GM20431 (cell line): Measurements from ENCODE around the gene ZNF830.
"Not testable (repeated sequence)": the region's sequence is repeated elsewhere in the genome, so short reads cannot be mapped to it uniquely, and the experiment has no call there.

Experiments used
- in situ Hi-C: fragments of 300-500 bp; cut with MseI, MboI; formaldehyde crosslinking; loops from one replicate; pipeline ENCODE4 v1.15.0; 2020; ENCODE audit warnings: low sequenced_read_pairs; ENCODE audit not compliant: unreplicated experiment

Gene ZNF830

DNA sequence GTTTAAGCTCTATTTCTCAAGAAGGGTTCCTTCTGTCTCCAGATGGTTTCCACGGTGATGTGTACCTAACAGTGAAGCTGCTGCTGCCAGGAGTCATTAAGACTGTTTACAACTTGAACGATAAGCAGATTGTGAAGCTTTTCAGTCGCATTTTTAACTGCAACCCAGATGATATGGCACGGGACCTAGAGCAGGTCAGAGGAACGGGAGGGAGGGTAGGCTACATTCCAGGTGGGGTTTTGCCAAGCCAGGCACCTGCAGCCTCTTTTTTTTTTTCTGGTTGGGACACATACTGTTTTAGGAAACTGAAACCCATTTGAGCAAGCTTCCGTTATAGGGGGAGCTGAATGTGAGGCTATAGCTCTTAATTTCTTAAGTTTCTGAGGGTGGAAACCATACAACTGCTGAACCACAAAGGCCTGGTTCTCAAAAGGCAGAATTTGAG, 29.6 kb downstream of the ZNF830 start:
- in situ Hi-C loops = no loop called here

DNA sequence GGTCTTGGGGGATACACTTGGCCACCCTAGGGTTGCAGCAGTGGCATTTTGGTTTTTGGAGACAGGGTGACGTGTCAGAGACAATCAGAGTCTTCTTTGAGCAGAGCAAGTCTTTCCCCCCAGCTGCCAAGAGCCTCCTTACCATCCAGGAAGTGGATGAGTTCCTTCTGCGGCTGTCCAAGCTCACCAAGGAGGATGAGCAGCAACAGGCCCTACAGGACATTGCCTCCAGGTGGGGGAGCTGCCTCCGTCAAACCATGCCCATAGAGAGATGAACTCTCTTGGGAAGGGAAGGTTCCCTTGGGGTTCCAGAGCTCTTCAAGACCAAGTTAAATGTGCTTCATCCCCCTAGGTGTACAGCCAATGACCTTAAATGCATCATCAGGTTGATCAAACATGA, 30.3 kb downstream of the ZNF830 start:
- in situ Hi-C loops = no loop called here

GRCh38 chr17:34993031-34993430, 31.7 kb downstream of the ZNF830 start:
- in situ Hi-C loops = no loop called here

- in situ Hi-C loops = loop anchor here (5.0 kb wide), 1 partner anchor 126 kb away; the partner anchor contains the start of gene FNDC8
Observed at GRCh38 chr17:34996422-34997285, 35.3 kb downstream of the ZNF830 start.

DNA sequence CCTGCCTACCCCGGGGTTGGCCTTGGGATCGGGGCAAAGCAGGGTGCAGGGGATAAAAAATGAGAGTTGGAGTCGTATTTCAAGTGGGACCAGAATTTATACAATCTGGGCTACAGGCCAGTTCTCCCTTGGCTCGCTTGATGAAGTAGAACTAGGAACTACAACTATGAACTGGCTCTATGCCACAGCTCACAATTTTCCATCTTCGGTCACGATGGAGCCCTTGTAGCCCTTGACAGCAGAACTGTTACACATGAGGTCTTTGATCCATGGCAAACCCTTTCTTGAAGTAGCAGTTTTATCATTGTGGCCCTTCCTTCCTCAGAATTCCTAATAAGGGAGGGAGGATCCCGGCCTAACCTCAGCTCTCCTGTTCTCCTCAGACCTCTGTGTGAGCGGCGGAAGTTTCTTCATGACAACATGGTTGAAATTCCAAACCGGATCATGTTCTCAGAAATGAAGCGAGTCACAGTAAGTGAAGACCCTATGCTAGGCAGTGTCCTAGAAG, 36.1 kb downstream of the ZNF830 start:
- in situ Hi-C loops = loop anchor here (5.0 kb wide), 1 partner anchor 125 kb away; the partner anchor contains the start of gene FNDC8

GRCh38 chr17:34998205-34998604, 36.9 kb downstream of the ZNF830 start:
- in situ Hi-C loops = loop anchor here (5.0 kb wide), 1 partner anchor 124 kb away; the partner anchor contains the start of gene FNDC8

GRCh38 chr17:34999456-34999855, 38.1 kb downstream of the ZNF830 start:
- in situ Hi-C loops = loop anchor here (5.0 kb wide), 1 partner anchor 123 kb away; the partner anchor contains the start of gene FNDC8

DNA sequence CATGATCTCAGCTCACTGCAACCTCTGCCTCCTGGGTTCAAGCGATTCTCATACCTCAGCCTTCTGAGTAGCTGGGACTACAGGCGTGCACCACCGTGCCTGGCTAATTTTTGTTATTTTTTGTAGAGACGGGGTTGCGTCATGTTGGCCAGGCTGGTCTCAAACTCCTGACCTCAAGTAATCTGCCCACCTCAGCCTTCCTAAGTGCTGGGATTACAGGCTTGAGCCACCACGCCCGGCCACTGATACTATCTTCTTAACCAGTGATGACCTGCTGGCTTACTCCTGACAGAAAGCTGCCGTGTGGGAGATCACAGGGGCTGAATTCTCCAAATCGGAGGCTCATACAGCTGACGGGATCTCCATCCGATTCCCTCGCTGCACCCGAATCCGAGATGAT, 39.6 kb downstream of the ZNF830 start:
- in situ Hi-C loops = not testable (repeated sequence)

DNA sequence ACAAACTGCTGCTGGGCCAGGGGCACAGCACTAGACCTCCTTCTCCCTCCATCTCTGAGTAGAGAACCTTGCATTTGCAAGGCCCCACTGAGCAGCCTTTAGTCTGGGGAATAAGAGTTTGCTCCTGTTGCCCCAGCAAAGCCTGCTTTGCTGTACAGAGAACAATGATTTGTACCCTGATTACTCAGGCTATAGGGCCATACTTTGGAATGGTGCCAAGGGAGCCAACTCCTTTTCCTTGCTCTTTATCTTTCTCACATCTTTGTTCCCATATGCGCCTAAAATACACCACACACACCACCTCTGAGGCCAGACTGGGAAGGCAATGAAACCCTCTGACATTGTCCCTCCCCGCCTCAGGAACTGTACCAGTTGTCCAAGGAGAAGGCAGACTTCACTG, 40.2 kb downstream of the ZNF830 start:
- in situ Hi-C loops = no loop called here

DNA sequence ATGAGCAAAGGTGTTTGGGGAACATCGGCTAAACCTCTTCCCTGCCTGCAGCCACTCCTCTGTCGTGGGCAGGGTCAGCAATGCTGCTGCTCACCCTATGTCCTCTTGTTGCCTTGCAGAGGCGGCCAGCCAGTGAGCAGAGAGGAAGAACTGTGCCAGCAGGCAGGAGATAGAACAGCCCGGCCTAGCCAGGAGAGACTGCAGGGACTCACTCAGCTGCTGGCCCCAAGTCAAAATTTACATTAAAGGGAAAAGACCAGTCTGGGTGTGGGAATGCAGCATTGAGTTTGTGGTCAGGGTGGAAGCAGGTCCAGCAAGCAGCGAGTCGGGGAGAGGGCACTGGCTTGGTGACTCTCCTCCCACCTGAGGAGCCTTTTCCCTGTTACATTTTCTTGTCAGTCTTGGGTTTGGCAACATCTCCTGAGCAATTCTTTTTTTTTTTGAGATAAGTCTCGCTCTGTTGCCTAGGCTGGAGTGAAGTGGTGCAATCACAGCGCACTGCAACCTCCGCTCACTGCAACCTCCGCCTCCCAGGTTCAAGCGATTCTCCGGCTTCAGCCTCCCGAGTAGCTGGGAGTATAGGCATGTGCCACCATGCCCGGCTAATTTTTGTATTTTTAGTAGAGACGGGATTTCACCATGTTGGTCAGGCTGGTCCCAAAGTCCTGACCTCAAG, 41.7 kb downstream of the ZNF830 start:
- in situ Hi-C loops = no loop called here

- in situ Hi-C loops = no loop called here
Observed at GRCh38 chr17:35003778-35004177, 42.4 kb downstream of the ZNF830 start.

GRCh38 chr17:35006345-35006744, 45.0 kb downstream of the ZNF830 start:
- in situ Hi-C loops = no loop called here

- in situ Hi-C loops = no loop called here
Observed at GRCh38 chr17:35006961-35007360, 45.6 kb downstream of the ZNF830 start.

DNA sequence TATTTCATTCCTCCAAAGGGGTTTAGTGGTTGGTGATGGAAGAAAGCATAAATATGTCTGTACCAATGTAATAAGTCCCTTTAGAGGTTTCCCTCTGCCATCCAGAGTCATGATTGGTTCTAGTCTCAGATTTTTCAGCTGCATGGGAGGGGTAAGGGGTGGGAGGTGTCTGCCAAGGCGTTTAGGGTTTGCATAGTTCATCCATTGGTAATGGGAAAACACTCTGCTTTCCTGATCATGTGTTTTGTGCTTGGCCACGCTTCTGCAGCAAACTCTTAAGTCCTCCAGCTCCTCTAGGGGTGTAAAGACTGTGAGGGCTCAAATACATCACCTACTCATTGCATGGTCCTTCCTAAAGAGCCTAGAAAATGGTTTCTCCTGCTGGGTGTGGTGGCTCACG, 48.8 kb downstream of the ZNF830 start:
- in situ Hi-C loops = no loop called here

DNA sequence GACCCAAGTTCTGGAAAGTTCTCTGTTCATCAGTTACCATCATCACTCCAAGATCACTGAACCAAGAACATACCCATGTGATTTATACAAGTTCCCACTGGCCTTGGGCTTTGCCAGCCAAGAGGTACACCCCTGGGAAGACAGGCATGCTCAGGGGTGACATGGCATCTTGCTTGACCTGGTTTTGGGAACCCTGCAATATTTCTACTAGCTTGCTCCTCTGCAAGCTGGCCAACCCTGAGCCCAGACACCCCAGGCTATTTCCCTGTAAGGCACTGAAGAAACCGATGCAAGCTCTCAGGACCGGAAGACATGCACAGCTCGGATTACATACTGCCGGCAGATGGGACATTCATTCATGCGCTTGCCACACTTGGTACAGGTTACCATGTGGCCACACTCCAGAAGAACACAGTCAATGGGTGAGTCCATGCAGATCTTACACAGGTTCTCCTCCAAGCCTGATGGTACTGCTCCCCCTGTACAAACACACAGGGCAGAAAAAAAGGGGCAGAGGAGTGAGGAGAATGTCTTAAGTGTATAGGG, 50.4 kb downstream of the ZNF830 start:
- in situ Hi-C loops = no loop called here
